Right cardiac atrium (tissue), 5 donors: Measurements from ENCODE around the gene TMEM61. TPM values are rescaled to one million over a fixed set of nuclear protein-coding genes. Genes with fewer than 3 reads are reported as not detected.
A peak's percentile ranks its signal among the peaks of the same experiment; 100 is the strongest.

Source experiments
- ATAC-seq, 2 donors: fragments of 200-7000 bp; cut with Tn5 transposase; one replicate each; pipeline versions ENCODE4 v1.8.0 to v1.9.1; 2020; ENCODE audit warnings: moderate library complexity in 2 of 2, mild to moderate bottlenecking in 1 of 2
- DNase-seq, 3 donors: peaks; one replicate each; pipeline ENCODE4 v3.0.0-alpha.2; 2020
- H3K27ac ChIP-seq: one replicate; pipeline ENCODE4 v1.5.1; 2013; ENCODE audit warnings: mild to moderate bottlenecking, low read length, control low read depth, moderate library complexity
- H3K27me3 ChIP-seq: one replicate; pipeline ENCODE4 v1.6.1; 2013; ENCODE audit not compliant: control insufficient read depth, insufficient read depth
- H3K4me1 ChIP-seq: one replicate; pipeline ENCODE4 v1.6.1; 2013; ENCODE audit warnings: low read length; ENCODE audit not compliant: control insufficient read depth, insufficient read depth
- H3K4me3 ChIP-seq: one replicate; pipeline ENCODE4 v1.5.1; 2013; ENCODE audit warnings: low read length, control low read depth
- H3K9me3 ChIP-seq: one replicate; pipeline ENCODE4 v1.6.1; 2013; ENCODE audit warnings: low read length; ENCODE audit not compliant: control insufficient read depth
- WGBS: extraction: QIAGEN DNeasy Blood & Tissue Kit; methylation state at CpG from one replicate; pipeline ENCODE4 v1.1.7; 2013; 5-methylcytosine and 5-hydroxymethylcytosine counted together
- intact Hi-C, 4 donors: fragments of 100-400 bp; cut with DNase I; formaldehyde crosslinking; loops; one replicate each; pipeline versions ENCODE4 v1.11.0 to v1.14.0; 2022 to 2023
- polyA plus RNA-seq: library from polyadenylated mRNA; stranded (reverse); fragments of 200-250 nt; gene quantifications from one replicate; pipeline ENCODE4 v1.2.3, GENCODE V29; 2013
- total RNA-seq, 4 donors: library from RNA; stranded (reverse); fragmentation: NEBNext Ultra II Directional; extraction: Animal tissue kit (Norgen Biotek cat#: 25700); gene quantifications; one replicate each; pipeline ENCODE4 v1.2.1, GENCODE V29; 2021
- donor health status: healthy with polysubstance abuse.
- donor health status: DM: no; HTN: yes; CAD: no.
- donor health status: DM: no; HTN: no; CAD: no.
- donor health status: DM: no; HTN: yes; CAD: no; lungs with severe emphysema.
- donor health status: DM: yes; HTN: yes; CAD: no.

TMEM61 gene
- total and polyA plus RNA-seq, 5 donors, result 0.09 TPM; not detected in 4

DNA sequence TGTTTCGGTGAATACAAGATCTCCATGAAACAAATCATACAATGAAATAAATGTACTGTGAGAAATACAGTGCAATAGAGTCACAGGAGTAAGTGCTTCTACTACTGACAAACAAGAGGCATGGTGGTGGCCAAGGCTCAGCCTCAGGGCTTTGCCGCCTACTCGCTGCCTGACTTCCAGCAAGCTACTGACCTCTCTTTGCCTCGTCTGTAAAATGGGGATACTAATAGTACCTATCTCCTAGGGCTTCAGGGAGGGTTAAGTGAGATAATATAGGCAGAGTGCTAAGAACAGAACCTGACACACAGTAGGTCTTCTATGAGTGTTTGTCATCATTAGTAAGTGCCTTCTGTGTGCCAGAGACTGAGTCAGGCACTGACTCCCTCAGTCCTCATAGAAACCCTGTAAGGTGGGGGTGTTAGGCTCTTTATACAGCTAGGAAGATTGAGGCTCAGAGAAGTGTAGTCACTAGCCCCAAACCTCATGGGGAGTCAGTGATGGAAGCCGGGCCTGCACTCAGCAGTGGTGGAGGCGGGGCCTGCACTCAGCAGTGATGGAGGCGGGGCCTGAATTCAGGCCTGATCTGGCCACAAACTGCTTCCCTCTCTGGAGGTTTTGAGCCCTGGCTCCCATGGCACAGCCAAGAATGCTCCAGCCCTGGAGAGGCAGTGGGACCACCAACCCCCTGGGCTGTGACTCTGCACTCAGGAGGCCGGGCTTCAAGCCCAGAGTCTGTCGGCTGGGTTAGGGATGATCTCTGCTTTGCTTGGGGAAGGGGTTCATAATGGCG is 25.1 kb downstream of the TMEM61 start:
- Histone ChIP-seq H3K27ac (no peak overlapping the region), H3K4me3 (no peak overlapping the region), H3K4me1 (no peaks in the 10 kb centered on the region), H3K27me3 (no peaks in the 10 kb centered on the region), H3K9me3 (no peaks in the 10 kb centered on the region)
- 81% methylated on average over 10 of the region's 10 CpGs for WGBS
- no peak for ATAC-seq
- intact Hi-C loops, result no loop called here
- no peak for DNase-seq

DNA sequence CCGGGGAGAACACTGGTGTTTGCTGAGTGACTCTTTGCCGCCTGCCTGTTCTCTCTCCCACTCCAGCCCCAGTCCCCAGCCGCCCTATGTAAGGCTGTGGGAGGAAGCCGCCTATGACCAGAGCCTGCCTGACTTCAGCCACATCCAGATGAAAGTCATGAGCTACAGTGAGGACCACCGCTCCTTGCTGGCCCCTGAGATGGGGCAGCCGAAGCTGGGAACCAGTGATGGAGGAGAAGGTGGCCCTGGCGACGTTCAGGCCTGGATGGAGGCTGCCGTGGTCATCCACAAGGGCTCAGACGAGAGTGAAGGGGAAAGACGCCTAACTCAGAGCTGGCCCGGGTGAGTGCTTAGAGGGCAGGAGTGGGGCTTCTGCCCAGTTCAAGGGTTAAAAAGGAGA is 26.5 kb downstream of the TMEM61 start:
- no peaks in the 10 kb centered on the region for H3K4me1 ChIP-seq
- ATAC-seq, result no peak
- H3K27me3 ChIP-seq, result no peaks in the 10 kb centered on the region
- H3K9me3 ChIP-seq, result no peaks in the 10 kb centered on the region
- H3K4me3 ChIP-seq, result no peak overlapping the region
- 90% methylated on average over 12 of the region's 12 CpGs for WGBS
- H3K27ac ChIP-seq, result no peak overlapping the region
- intact Hi-C loops, result no loop called here
- DNase-seq, result no peak

DNA sequence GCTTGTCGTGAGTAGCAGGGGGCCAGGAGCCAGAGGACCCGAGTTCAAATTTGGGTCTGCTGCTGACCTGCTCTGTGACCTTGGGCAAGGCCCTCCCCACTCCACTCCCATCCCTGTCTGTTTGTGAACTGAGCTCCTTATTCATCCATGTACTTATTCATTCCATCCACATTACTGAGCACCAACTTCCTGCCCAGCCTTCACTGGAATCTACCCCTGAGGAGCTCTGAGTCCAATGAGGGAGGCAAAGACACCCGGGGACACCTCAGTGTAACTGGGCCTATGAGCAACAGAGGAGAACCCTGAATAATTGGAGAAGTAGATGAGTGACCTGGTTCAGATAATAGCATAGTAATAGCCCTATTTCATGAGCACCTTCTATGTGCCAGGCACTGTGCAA is 27.2 kb downstream of the TMEM61 start:
- 90% methylated on average over 3 of the region's 3 CpGs for WGBS
- no peaks in the 10 kb centered on the region for H3K4me1 ChIP-seq
- intact Hi-C loops, result no loop called here
- ATAC-seq (no peak), DNase-seq (no peak)
- H3K9me3 ChIP-seq, result no peaks in the 10 kb centered on the region
- H3K27me3 ChIP-seq, result no peaks in the 10 kb centered on the region
- no peak overlapping the region for H3K27ac ChIP-seq
- no peak overlapping the region for H3K4me3 ChIP-seq

DNA sequence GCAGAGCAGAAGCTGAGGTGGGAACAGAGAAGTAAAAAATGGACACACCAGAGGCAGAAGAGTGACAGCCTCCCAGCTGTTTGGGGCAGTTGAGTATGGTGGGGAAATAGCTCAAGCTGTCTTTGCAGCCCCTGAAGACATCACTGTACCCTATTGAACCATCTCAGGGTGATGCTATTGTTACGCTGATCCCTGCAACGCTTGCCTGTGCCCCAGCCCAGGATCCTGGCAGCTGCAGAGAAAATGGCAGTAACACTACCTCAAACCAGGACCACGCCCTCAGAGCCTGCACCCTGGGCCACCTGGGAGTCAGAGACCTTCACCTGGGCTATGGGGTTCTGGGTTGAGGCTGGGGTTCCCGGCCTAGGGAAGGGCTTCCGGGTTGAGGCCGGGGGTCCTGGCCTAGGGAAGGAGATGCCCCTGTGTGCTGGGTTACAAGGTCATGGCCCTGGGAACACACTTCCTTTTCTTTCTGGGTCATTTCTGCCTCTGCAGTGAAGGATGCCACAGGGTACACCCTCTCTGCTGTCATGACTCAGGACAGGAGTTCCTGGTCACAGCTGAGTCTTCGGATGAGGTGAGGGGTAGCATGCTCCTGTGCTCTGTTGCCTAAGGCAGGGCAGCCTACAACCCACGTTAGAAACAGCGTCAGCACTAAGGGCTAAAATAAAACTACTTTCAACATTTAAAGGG is 29.9 kb downstream of the TMEM61 start:
- Histone ChIP-seq H3K4me3 (no peak overlapping the region), H3K9me3 (no peaks in the 10 kb centered on the region), H3K27me3 (no peaks in the 10 kb centered on the region), H3K27ac (no peak overlapping the region), H3K4me1 (no peaks in the 10 kb centered on the region)
- ATAC-seq, result no peak
- DNase-seq, result no peak
- intact Hi-C loops, result no loop called here
- WGBS, result 89% methylated on average over 9 of the region's 9 CpGs

DNA sequence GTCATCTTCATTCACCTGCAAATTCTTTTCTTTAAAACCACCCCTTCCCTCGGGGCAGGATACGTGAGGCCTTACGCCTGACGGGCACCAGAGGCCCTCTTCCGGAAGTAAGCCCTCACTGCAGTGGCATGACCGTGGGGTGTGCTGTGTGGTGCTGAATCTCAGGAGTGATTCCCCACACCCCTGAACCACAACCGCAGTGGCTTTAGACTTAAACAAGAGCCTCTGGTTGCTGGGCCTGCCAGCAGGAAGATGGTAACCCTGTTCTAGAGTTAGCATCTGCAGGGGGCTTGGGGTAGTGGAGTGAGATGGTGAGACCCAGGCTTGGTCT is 30.4 kb downstream of the TMEM61 start:
- no peak for ATAC-seq
- Histone ChIP-seq H3K4me1 (no peaks in the 10 kb centered on the region), H3K4me3 (no peak overlapping the region), H3K27me3 (no peaks in the 10 kb centered on the region), H3K27ac (no peak overlapping the region), H3K9me3 (no peaks in the 10 kb centered on the region)
- WGBS, result 86% methylated on average over 7 of the region's 7 CpGs
- no peak for DNase-seq
- intact Hi-C loops, result no loop called here

DNA sequence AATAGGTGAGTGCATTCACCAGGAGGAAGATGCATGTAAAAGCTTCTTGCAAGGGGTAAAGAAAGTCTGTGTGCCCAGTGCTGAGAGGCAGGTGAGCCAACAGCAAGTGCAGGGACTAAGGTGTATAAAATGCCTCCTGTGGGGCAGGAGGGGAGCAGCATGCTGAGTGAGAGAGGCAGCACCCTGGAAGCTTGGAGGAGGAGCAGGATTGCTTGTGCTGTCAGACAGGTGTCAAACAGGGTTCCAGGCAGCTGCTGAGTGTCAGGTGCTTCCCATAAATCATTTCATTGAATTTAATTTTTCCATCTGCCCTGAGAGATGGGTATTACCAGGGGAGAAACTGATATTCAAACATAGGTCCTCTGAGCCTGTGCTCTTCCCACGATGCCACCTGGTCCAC is 32.2 kb downstream of the TMEM61 start:
- Histone ChIP-seq H3K4me1 (no peaks in the 10 kb centered on the region), H3K4me3 (no peak overlapping the region), H3K27ac (no peak overlapping the region), H3K27me3 (no peaks in the 10 kb centered on the region), H3K9me3 (no peaks in the 10 kb centered on the region)
- intact Hi-C loops, result no loop called here
- 91% methylated on average over 1 of the region's 1 CpG for WGBS
- DNase-seq (no peak), ATAC-seq (no peak)

DNA sequence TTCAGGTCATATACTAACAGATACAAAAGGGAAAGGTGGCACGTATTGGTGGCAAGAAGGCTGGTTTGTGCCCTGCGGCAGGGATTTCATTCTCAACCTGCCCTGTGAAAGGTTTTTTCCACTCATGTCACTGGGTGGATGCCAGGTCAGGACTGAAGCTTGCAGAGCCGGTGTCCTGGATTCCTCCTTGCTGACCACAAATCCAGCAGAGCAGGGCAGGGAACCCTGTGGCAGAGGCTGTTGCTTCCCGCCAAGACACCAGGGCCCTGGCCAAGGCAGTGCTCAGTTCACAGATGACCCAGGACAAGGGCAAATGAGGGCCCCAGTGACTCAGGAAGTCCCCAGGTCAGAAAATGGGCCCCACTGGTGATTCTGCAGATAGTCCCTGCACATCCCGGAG is 34.7 kb downstream of the TMEM61 start:
- Histone ChIP-seq H3K4me1 (no peaks in the 10 kb centered on the region), H3K27ac (no peak overlapping the region), H3K27me3 (no peaks in the 10 kb centered on the region), H3K4me3 (no peak overlapping the region), H3K9me3 (no peaks in the 10 kb centered on the region)
- WGBS, result 83% methylated on average over 5 of the region's 5 CpGs
- intact Hi-C loops, result no loop called here
- no peak for DNase-seq
- no peak for ATAC-seq

DNA sequence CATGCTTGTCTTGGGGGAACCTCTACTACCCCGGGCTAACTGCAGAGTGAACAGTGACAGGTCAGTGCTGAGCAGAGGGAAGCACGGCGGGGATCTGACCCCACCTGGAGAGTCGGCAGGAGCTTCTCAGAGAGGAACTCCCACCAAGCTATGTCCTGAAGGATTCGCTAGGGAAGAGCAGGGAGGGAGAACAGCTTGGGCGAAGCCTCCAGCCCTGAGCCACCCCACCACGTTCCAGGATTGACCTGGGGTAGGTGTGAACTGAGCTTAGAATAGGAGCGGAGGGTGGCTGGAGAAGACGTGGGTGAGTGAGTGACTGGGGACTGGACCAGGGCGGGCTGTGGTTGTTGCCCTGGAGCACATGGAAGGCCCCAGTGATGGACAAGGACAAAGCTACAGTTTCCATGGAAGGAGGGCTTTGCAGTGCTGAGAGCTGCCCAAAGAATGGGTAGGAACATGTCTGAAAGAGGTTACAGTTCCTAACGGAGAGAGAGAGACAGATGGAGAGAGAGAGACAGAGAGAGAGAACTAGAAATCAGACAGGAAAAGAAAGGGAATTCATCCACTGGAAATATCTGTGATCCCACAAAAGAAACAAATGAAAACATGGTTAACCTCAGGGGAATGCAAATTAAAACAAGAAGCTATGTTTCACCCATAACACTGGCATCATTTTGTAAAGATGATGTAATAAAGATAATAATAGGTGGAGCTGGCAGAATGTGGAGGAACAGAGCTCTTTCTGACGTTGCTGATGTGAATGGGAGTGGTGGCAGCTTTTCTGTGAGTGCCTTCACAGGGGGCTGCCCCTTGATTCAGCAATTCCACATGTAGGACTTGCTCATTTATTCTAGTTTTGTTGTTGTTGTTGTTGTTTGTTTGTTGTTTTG is 35.5 kb downstream of the TMEM61 start:
- H3K4me3 ChIP-seq, result no peak overlapping the region
- H3K27me3 ChIP-seq, result no peaks in the 10 kb centered on the region
- ATAC-seq, result no peak
- no peaks in the 10 kb centered on the region for H3K9me3 ChIP-seq
- H3K4me1 ChIP-seq, result no peaks in the 10 kb centered on the region
- intact Hi-C loops, result no loop called here
- DNase-seq, result no peak
- 63% methylated on average over 12 of the region's 12 CpGs for WGBS
- H3K27ac ChIP-seq, result no peak overlapping the region

DNA sequence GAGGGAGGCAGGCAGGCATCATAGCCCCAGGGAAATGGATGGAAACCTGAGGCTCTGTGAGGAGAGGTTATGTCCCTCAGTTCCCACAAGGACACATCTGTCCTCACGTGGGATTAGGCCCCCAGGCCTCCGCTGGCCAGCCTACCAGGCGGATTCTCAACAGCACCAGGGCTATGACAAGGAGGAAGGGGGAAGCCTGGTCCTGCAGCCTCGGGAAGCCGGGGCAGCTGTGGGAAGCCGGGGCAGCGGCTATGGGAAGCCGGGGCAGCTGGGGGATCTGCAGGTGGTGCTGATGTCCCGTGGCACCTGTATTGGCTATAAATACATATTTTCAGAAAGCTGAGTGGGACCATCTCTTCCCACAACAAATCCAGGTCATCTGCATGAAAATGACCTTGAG is 38.0 kb downstream of the TMEM61 start:
- H3K27me3 ChIP-seq, result no peaks in the 10 kb centered on the region
- no peak for ATAC-seq
- no peak overlapping the region for H3K4me3 ChIP-seq
- no peaks in the 10 kb centered on the region for H3K9me3 ChIP-seq
- no peaks in the 10 kb centered on the region for H3K4me1 ChIP-seq
- 83% methylated on average over 9 of the region's 9 CpGs for WGBS
- no peak overlapping the region for H3K27ac ChIP-seq
- intact Hi-C loops, result no loop called here
- no peak for DNase-seq

DNA sequence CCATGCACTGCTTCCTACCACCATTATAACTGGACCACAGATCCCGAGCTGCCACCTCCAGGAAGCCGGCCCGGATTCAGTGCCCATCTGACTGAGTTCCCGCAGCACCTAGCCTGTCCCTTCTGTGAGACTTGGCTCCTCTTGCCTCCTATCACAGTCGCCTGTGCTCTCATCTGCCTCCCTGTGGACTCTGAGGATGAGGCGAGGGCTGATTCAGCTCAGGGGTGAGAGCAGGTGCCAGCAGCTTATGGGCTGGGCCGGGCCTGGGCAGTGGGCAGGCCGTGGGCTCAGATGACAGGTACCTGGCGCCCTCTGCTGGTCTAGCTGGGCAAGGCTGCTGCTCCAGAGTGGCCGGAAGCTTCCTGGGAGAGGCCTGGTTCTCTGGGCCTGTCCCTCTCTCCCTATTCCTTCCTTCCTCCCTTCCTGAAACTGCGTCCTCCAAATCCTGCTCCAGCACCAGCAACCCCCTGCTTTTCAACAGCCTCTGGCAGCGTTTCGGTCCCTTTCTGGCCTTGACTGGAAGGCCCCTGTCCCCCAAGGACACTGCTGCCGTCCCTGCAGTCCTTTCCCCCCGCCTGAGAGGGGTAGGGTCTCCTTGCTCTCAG is 41.6 kb downstream of the TMEM61 start:
- WGBS, result 43% methylated on average over 15 of the region's 15 CpGs
- DNase-seq, result peak; percentile 78 to 90 (median 88)
- Histone ChIP-seq H3K27ac (no peak overlapping the region), H3K4me1 (no peaks in the 10 kb centered on the region), H3K9me3 (no peaks in the 10 kb centered on the region), H3K4me3 (no peak overlapping the region), H3K27me3 (no peaks in the 10 kb centered on the region)
- peak; percentile 97 to 98 for ATAC-seq
- intact Hi-C loops, result loop anchor here in 1 of 4 donors (5.0 kb wide), 1 partner anchor 70 kb away; no protein-coding TSS in a partner anchor
